Sigmoid colon (tissue), 3 donors: ENCODE measurements around the gene PPCDC.
"Not testable (repeated sequence)": the region's sequence is repeated elsewhere in the genome, so short reads cannot be mapped to it uniquely, and the experiment has no call there.

ENCODE experiments used
- CTCF ChIP-seq, 4 experiments: fragments of 450-650 bp in 3 of 4; fragments of 200-600 bp in 1 of 4; IDR thresholded peaks; one replicate each; pipeline ENCODE4 v1.5.1; 2016 to 2019; ENCODE audit warnings: antibody characterized with exemption in 4 of 4, mild to moderate bottlenecking in 3 of 4, moderate library complexity in 2 of 4
- POLR2A ChIP-seq, 2 donors: fragments of 450-650 bp; IDR thresholded peaks; one replicate each; pipeline ENCODE4 v1.6.1; 2016; ENCODE audit warnings: antibody characterized with exemption in 2 of 2, mild to moderate bottlenecking in 2 of 2, moderate library complexity in 2 of 2

- not testable (repeated sequence) for TF ChIP-seq POLR2A, CTCF (IDR thresholded peaks at IDR 0.05)
Measured at GRCh38 chr15:75094961-75095478, 71.6 kb downstream of the PPCDC start.
